HG03378 (cell line): Measurements from ENCODE around the gene ZNF514.
"Not testable (repeated sequence)": the region's sequence is repeated elsewhere in the genome, so short reads cannot be mapped to it uniquely, and the experiment has no call there.

ENCODE experiments used
- ATAC-seq: cut with Tn5 transposase; IDR thresholded peaks from one replicate; pipeline ENCODE4 v1.9.1; 2021; ENCODE audit warnings: mild to moderate bottlenecking, moderate library complexity; ENCODE audit not compliant: unreplicated experiment

ZNF514 gene

GRCh38 chr2:95159690-95160449, at the start of gene ZNF514:
Gene ZNF514 (minus strand): TSS chr2:95159848. CDS start chr2:95153253, 6,595 bp downstream.
- peak; percentile 52 for ATAC-seq

GRCh38 chr2:95208106-95208505, 48.5 kb upstream of the ZNF514 start:
- no peak for ATAC-seq

- peak; percentile 96 for ATAC-seq
Observed at GRCh38 chr2:95207111-95207961, 47.7 kb upstream of the ZNF514 start, which contains the start of gene ZNF892. Gene ZNF892 (plus strand): TSS chr2:95207521. CDS start chr2:95207816, 295 bp downstream.

GRCh38 chr2:95206096-95206495, 46.4 kb upstream of the ZNF514 start:
- ATAC-seq = no peak

GRCh38 chr2:95204396-95204795, 44.7 kb upstream of the ZNF514 start:
- no peak for ATAC-seq

GRCh38 chr2:95203911-95204310, 44.3 kb upstream of the ZNF514 start:
- ATAC-seq = no peak

GRCh38 chr2:95192956-95193355, 33.3 kb upstream of the ZNF514 start:
- ATAC-seq = not testable (repeated sequence)

GRCh38 chr2:95185973-95186372, 26.3 kb upstream of the ZNF514 start:
- ATAC-seq = no peak

GRCh38 chr2:95185197-95185596, 25.5 kb upstream of the ZNF514 start:
- ATAC-seq = no peak

GRCh38 chr2:95181774-95182173, 22.1 kb upstream of the ZNF514 start:
- no peak for ATAC-seq

GRCh38 chr2:95179451-95179850, 19.8 kb upstream of the ZNF514 start:
- no peak for ATAC-seq

GRCh38 chr2:95174031-95174542, 14.4 kb upstream of the ZNF514 start:
- no peak for ATAC-seq

GRCh38 chr2:95171902-95172301, 12.3 kb upstream of the ZNF514 start:
- no peak for ATAC-seq

GRCh38 chr2:95166065-95166763, 6.6 kb upstream of the ZNF514 start:
- ATAC-seq = peak; percentile 7

GRCh38 chr2:95165371-95166064, 5.9 kb upstream of the ZNF514 start, which contains the start of gene ZNF2:
Gene ZNF2 (plus strand): TSS chr2:95165809. CDS start chr2:95176227, 10,418 bp downstream.
- peak; percentile 85 for ATAC-seq

- ATAC-seq = peak; percentile 16
Observed at GRCh38 chr2:95165030-95165370, 5.4 kb upstream of the ZNF514 start.

GRCh38 chr2:95158891-95159619, 593 bp downstream of the ZNF514 start:
- ATAC-seq = peak; percentile 34

GRCh38 chr2:95158441-95158840, 1.2 kb downstream of the ZNF514 start:
- ATAC-seq = no peak

GRCh38 chr2:95149397-95149984, 10.2 kb downstream of the ZNF514 start:
- ATAC-seq = no peak
